Right kidney (tissue), 1 donor: ENCODE results near the gene CRELD2.
A peak's percentile ranks its signal among the peaks of the same experiment; 100 is the strongest.
"Not testable (repeated sequence)": the region's sequence is repeated elsewhere in the genome, so short reads cannot be mapped to it uniquely, and the experiment has no call there.

Experiments used
- DNase-seq: peaks from one replicate; pipeline ENCODE4 v3.0.0-alpha.2; 2016

The CRELD2 gene

GRCh38 chr22:49944399-49944891 is 26.0 kb downstream of the CRELD2 start:
- DNase-seq: no peak

- DNase-seq: not testable (repeated sequence)
Observed at GRCh38 chr22:49945042-49945794, 26.8 kb downstream of the CRELD2 start.

- no peak for DNase-seq
Observed at GRCh38 chr22:49946612-49947295, 28.3 kb downstream of the CRELD2 start.

- DNase-seq: no peak
Observed at GRCh38 chr22:49947296-49947622, 28.8 kb downstream of the CRELD2 start.

- DNase-seq: peak; percentile 16
Observed at GRCh38 chr22:49948116-49948957, 29.9 kb downstream of the CRELD2 start.

- DNase-seq: peak; percentile 35
Observed at GRCh38 chr22:49948958-49949913, 30.8 kb downstream of the CRELD2 start.

- DNase-seq: peak; percentile 26
Observed at GRCh38 chr22:49949914-49950292, 31.5 kb downstream of the CRELD2 start.

GRCh38 chr22:49950396-49950994 is 32.1 kb downstream of the CRELD2 start:
- DNase-seq: peak; percentile 29

GRCh38 chr22:49951000-49951677 is 32.7 kb downstream of the CRELD2 start:
- DNase-seq: peak; percentile 66

- no peak for DNase-seq
Observed at GRCh38 chr22:49951678-49951985, 33.2 kb downstream of the CRELD2 start.

- DNase-seq: peak; percentile 56
Observed at GRCh38 chr22:49951986-49952896, 33.8 kb downstream of the CRELD2 start.

- DNase-seq: no peak
Observed at GRCh38 chr22:49953027-49953679, 34.7 kb downstream of the CRELD2 start.

- DNase-seq: no peak
Observed at GRCh38 chr22:49953680-49954344, 35.4 kb downstream of the CRELD2 start.

- no peak for DNase-seq
Observed at GRCh38 chr22:49954354-49954753, 35.9 kb downstream of the CRELD2 start.

- no peak for DNase-seq
Observed at GRCh38 chr22:49954991-49955580, 36.7 kb downstream of the CRELD2 start.

- DNase-seq: no peak
Observed at GRCh38 chr22:49955581-49956417, 37.4 kb downstream of the CRELD2 start.

- no peak for DNase-seq
Observed at GRCh38 chr22:49956418-49956770, 38.0 kb downstream of the CRELD2 start.
